Stromal cell of bone marrow (primary cell): ENCODE measurements around the gene SLC13A2.

ENCODE experiments used
- DNase-seq: peaks from one replicate; pipeline ENCODE4 v3.0.0-alpha.2; 2012; ENCODE audit warnings: low read depth

Gene SLC13A2

GRCh38 chr17:28470914-28471366 is 2.5 kb upstream of the SLC13A2 start:
- DNase-seq: no peak

- DNase-seq: no peak
These were observed 1.7 kb upstream of the SLC13A2 start for GRCh38 chr17:28471531-28472342.

DNA sequence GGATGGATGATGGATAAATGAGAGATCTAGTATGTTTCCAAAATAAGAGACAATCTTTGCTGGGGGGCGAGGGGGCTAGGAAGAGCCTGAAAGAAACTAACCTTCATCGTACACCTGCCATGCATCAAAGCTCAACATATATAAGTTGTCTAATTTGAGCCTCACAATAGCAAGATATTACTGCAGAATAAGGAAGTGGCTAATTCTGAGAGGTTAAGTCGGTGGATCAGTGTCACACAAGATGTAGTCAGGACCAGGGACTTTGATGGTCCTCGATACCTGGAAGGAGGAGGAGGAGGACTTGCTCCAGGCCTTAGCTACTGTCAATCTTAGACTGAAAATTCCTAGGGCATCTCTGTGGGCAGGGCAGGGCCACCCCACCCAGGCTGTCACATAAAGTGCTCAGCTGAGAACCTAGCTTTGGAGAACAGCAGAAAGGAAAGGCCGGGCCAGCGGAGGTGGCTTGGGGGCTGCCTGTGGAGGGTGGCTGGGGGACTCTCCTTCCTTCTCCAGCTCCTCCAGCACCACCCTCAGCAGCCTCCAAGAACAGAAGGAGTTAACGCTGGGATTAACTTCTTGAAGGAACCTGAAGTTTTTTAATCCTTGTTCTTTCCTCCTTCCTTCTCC is 460 bp upstream of the SLC13A2 start:
- DNase-seq: no peak

GRCh38 chr17:28474111-28474531 is 677 bp downstream of the SLC13A2 start:
- DNase-seq: no peak

- DNase-seq: no peak
These were observed 1.9 kb downstream of the SLC13A2 start for GRCh38 chr17:28475151-28475900.

DNA sequence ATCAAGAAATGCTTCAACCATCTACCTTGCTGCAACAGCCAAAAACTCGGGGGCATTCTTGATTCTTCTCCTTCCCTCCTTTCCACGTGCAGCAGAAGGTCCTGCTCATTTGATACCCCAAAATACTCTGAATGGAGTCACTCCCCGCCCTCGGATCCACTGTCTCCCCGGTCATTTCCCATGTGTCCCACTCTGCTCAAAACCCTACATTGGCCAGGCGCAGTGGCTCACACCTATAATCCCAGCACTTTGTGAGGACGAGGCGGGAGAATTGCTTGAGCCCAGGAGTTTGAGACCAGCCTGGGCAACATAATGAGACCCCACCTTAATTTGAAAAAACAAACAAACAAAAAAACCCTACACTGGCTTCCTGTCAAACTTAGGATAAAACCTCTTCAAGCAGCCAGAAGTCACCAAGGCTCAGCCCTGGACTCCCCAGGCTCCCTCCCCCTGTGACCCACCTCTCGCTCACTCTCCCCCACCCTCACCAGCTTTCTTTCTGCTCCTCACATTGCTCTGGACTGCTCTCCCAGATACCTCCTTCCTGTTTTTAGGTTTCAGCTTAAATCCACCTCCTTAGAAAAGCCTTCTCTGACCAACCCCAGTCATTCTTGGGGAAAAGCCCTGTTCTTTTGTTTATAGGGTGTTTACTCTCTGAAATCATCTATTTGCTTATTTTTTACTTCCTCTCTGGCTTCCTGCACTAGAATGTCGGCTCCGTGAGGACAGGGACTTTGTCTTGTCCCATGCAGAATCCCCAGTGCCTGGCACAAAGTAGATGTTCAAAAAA is 2.8 kb downstream of the SLC13A2 start:
- DNase-seq: no peak

- DNase-seq: no peak
These were observed 4.5 kb downstream of the SLC13A2 start for GRCh38 chr17:28477928-28478327.

DNA sequence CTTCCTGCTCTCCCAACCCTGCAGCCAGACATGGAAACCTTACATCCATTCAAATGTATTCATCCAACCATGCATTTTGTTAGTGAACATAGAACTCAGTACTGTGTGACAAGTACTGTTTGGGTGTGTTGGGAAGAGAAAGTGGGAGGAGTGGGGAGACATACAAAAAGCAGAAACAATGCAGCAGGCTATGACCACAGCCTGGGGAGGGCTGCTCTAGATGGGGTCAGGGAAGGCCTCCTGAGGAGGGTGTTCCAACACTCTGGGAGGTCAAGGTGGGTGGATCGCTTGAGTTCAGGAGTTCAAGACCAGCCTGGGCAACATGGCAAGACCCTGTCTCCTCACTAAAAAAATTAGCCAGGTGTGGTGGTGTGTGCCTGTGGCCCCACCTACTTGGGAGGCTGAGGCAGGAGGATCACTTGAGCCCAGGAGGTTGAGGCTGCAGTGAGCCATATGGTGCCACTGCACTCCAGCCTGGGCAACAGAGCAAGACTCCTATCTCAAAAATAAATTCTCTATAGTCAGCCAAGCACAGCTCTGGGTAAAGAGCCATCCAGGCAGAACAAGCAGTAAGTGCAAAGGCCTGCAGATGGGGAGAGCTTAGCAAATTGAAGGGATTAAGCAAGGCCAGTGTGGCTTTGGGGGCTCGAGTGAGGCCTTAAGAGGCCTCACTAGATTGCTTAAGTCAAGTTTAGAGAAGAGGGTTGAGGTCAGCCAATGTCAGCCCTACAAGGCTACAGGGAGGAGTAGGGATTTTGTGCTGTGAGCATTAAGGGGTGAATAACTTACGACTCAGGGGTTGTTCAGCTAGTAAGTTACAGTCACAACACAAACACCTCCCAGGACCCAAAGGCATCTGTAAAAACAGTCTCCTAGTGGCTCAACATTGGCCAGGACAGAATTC is 5.5 kb downstream of the SLC13A2 start:
- peak; percentile 36 for DNase-seq

DNA sequence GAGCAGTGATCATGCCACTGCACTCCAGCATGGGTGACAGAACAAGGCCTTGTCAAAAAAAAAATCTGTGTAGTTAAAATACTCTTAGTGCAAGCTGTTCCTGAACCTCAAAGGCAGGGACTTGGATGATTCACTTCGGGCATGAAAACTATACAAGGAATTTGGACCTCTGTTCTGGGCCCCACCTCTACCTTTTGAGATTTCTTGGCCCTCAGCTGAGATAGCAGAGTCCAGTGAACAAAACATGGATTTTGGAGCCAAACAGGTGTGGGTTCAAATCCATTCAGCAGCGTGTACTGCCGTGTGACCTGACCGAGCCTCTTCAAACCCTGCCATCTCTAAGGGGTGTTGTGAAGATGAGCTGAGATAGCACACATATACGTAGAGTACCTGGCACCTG is 6.8 kb downstream of the SLC13A2 start:
- DNase-seq: no peak

GRCh38 chr17:28480799-28481571 is 7.5 kb downstream of the SLC13A2 start:
- no peak for DNase-seq

DNA sequence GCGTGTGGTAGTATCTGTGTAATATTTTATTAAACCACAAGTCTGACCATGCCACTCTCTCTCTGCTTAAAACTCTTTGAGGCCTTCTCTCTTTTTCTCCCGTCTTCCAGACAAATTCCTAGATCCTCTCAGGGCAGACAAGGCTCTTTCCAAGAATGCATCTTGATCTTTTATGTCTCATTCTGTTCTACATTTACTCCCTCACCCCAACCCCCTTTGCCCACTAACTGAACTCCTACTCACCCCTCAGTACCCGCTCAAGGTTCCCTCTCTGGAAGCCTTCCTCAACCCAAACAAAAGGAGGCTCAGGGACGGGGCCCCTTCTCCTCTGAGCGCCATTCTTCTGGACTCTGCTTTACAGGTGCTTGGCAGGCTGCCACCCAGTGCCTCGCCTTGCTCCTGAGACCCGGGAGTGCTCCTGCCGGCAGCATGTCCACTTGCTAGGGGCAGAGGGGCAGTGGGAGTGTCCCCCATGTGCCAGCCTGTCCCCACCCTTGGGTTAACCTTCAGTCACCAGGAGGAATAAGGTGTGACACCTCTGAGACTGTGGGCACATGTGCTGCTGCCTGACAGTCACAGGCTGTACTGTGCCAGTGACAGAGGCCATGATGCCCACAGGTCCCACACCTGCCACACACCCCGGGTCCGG is 9.2 kb downstream of the SLC13A2 start:
- no peak for DNase-seq

DNA sequence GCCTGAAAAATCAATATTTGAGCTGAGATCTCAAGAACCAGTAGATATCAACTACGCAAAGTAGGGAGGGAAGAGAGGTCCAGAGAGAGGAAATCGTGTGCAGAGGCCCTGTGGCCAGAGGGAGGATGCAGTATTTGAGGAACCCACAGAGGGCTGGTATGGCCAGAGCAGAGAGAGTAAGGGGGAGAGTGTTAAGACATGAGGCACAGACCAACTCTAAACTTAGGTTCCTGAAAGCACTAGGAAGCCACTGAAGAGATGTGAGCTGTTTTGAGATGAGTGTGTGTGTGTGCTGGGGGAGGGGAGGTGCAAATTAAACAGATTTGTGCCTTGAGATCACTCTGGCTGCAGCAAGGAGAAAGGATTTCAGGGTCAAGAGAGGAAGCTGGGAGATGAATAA is 10.9 kb downstream of the SLC13A2 start:
- no peak for DNase-seq

- no peak for DNase-seq
These were observed 11.6 kb downstream of the SLC13A2 start for GRCh38 chr17:28485049-28485448.

DNA sequence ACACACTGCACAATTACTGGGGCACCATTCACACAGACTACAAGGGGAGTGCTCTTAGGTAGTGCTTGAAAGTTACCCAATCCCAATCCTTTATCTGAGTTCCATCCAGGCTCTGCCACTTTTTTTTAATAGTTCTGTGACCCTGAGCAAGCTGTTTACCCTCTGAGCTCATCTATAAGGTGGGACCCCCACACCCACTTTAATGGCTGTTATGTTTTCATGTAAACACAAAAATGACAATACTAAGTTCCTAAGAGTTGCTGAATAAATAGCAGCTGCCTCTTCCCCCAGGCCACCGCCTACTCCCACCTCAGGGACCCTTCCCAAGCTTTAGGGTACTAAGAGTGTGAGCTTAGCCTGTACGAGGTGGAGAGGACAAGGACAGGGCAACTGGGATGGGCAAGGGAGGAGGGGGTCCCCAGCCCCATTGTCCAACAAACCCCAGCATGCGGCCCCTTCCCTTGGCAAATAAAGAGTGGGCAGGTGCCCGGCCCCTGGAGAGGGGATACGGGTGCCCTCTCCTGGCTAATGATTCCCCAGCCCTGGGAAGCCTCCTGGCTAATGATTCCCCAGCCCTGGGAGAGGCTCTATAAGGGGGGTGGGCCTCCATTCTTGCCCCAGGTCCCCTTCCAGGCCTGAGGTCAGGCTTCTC is 14.6 kb downstream of the SLC13A2 start:
- no peak for DNase-seq

DNA sequence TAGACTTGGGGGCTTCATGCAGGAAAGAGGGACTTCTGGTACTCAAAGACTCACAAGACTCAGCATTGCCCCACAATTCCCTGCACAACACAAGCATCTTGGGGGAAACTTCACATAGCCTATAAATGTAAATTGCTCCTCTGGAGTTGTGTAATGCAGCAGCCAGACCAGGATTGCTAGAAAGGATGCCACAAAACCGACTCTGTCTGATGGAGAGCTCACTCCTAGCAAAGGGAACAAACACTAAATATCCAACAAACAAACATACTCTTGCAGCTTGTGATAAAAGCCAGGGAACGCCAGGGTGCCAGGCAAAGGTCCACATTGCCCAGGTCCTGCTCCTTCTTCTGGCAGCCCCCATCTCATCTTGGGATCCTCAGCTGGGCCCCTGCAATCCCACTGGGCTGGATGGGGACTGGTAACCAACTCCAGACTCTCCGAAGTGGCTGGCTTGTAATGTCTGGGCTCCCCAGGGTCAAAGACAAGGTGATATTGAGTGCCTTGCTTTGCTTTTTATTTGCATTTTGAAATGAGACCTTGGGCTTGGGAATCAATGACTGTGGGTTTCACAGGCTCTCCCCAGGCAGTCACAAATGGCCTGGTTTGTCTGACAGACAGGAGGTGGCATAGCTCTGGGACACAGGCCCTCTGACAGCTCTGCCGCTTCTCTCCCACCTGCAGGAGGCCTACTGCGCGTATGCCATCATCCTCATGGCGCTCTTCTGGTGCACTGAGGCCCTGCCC is 15.3 kb downstream of the SLC13A2 start:
- no peak for DNase-seq

DNA sequence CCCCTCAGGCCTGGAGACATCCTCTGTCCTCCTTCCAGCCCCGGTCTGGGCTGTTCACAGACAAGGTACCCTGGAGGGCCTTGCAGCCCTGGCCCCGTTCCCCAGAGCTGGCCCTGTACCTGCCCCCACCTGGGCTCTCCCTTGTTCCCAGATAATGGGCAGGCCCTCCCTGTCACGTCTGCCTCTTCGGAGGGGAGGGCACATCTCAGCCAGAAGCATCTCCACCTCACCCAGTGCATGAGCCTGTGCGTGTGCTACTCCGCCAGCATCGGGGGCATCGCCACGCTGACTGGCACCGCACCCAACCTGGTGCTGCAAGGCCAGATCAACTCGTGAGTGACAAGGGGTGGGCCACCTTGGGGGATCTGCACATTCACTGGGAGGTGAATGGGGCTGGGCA is 17.8 kb downstream of the SLC13A2 start:
- DNase-seq: no peak

- DNase-seq: no peak
These were observed 18.4 kb downstream of the SLC13A2 start for GRCh38 chr17:28491860-28492259.
